Activated CD4-positive, alpha-beta T cell treated with anti-CD3 and anti-CD28 coated beads, Interleukin-2, Interleukin-4, amounts not matched to agents 100 ng/mL and 50 ng/mL, durations not matched to agents 16 hours and 8 hours (primary cell): ENCODE measurements around the gene TH.

Source experiments
- DNase-seq: peaks from one replicate; pipeline ENCODE4 v3.0.0-alpha.2; 2020; ENCODE audit warnings: low spot score

The TH gene

DNA sequence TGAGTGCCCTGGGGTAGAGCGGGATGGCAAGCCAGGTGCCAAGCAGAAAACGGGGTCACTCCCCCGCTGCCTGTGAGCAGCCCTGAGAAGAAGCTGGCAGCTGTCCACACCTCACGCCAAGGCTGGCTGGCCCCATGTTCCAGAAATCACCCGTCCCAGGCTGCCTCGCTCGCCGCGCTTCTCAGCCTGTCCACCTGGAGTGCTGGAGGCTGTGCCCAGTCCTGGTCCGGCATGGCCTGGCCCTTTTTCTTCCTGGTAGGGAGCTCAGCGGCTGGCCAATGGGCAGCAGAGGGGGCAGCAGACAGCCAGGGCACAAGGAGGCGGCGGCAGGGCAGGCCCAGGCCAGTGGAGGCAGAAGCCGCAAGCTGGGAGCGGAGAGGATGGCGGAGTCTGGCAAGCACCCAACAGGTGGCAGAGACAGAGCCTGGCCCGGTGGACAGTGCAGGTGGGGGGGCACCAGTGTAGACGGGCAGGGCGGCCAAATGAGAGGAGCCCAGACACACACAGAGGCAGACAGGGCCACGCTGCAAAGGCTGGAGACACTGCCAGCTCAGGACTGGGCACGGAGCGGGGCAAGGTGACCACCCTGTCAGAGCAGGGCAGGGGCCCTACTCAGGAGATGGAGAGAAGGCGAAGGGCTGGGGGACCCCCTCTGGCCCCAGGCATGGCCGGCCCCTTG is 37.2 kb upstream of the TH start:
- no peak for DNase-seq

DNA sequence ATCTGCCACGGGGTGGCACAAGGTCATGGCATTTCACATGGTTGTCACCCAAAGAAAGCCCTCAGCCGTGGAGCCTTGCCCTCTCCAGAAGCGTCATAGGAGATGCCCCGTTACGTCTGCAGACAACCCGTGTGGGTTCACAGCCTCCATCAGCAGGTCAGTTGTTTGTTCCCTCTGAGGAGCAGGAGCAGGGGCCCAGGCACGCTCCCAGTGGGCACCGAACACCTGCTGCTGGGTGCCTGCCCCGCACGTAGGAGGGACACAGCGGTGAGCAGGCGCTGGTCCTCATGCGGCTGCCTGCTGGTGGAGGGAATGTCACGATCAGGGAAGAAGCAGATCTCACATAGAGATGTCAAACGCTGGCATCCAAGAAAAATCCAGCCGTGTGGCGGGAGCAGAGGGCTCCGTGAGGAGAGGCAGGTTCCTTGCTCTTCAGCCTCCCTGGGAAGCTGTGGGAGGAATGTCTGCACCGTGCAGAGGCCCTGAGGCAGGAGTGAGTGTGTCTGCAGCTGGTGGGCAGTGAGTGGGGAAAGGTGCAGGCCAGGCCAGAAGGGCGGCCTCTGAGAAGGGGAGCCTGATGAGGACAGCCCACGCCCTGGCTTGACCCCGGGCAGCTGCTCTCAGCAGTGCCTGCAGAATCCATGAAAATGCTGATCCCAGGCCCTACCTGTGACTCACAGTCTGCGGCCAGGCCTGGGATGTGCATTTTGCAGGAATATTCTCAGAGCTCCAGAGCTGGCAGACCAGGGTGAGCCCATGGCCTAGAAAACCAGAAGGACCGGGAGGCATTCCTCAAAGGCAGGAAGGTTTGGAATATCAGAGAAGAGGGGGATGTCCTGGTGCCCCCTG is 36.4 kb upstream of the TH start:
- no peak for DNase-seq

- no peak for DNase-seq
These were observed 35.6 kb upstream of the TH start for GRCh38 chr11:2207212-2207611.

DNA sequence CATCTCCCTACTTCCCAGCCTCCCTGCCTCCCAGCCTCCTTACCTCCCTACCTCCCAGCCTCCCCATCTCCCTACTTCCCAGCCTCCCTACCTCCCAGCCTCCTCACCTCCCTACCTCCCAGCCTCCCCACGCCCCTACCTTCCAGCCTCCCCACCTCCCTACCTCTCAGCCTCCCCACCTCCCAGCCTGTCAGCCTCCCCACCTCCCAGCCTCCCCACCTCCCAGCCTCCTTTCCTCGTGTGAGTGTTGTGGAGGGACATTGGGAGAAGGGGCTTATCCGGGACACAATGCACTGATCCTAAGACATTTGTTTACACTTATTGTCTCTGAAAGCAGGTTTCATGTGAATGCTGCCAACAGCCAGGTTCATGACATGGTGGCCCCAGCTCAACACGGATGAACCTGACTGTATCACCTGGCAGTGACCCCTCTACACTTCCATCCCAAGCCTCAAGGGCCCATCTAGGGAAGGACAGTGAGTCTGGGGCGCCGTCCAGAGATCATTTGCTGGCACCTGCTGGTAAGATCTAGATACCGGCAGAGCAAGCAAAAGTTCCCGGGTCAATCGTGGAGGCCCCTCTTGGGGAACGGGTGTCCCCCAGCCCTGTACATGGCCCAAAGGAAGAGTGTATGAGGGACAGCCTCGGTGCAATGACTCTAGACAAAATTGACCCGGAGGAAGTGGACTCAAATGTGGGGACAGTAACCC is 34.5 kb upstream of the TH start:
- no peak for DNase-seq

DNA sequence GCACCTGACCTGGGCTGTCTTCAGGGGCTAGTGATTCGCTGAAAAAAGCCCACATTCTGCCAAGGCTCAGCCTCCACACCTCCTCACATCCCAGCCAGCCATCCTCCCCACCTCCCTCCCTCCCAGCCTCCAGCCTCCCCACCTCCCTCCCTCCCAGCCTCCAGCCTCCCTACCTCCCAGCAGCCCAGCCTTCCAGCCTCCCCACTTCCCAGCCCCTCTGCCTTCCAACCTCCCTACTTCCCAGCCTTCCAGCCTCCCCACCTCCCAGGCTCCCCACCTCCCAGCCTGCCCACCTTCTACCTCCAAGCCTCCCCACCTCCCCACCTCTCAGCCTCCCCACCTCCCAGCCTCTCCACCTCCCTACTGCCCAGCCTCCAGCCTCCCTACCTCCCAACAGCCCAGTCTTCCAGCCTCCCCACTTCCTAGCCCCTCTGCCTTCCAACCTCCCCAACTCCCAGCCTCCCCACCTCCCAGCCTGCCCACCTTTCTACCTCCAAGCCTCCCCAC is 33.7 kb upstream of the TH start:
- DNase-seq = no peak

- no peak for DNase-seq
These were observed 33.0 kb upstream of the TH start for GRCh38 chr11:2204361-2205213.

GRCh38 chr11:2203440-2204259 is 32.0 kb upstream of the TH start:
- DNase-seq = no peak

GRCh38 chr11:2202900-2203439 is 31.4 kb upstream of the TH start:
- no peak for DNase-seq

DNA sequence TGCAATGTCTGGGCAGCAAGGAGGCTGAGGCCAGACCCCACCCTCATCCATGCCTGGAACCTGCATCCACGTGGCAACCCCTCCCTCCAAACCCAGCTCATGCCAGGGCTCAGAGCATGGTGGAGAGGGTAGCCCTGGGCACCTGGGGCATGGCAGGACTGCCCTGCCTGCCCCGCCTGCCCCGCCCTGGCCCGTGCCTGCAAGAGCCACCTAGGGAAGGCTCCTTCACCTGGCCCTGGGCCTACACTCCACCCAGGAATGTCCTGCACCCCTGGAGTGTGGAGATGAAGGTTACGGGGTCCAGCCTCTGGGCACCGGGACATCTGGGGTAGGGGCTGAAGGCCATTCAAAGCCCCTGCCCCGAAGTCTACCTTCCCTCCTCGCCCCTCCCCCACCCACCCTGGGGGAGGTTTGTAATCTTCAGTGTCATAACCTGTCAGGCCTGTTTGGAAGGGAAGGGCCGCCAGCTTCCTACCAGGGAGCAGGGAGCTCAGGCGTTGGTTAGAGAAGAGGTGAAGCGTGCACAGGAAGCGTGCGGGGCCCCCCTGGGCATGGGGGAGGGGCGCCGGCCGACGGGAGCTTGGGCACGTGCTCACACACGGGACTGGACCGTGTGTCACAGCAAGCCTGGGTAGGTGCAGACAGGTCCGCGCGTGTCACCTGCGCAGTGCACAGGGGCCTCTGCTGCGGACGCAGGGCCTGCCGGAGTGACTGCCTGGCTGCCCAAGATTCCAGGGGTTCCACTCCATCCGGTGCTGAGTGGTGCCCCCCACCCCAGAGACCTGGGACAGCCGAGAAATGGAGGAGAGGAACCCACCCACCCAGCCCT is 30.7 kb upstream of the TH start:
- DNase-seq = no peak

DNA sequence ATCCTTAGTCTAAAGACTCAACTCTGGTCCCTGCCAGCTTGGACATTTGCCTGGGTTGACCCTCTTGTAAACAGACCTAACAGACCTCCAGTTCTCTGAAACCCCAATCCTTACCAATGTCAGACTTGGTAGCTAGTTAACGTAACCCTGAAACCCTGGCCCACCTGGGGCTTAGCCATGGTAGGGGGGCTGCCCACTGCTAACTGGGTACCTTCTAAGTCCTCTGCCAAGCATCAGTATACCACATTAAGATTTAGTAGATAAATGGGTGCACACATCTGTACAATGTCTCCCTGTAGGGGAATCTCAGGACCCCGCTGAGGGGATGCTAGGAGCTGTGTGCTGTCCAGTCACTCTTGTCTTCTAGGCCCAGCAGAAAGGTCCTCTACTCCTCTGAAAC is 29.9 kb upstream of the TH start:
- no peak for DNase-seq

- DNase-seq = no peak
These were observed 29.4 kb upstream of the TH start for GRCh38 chr11:2200957-2201519.

DNA sequence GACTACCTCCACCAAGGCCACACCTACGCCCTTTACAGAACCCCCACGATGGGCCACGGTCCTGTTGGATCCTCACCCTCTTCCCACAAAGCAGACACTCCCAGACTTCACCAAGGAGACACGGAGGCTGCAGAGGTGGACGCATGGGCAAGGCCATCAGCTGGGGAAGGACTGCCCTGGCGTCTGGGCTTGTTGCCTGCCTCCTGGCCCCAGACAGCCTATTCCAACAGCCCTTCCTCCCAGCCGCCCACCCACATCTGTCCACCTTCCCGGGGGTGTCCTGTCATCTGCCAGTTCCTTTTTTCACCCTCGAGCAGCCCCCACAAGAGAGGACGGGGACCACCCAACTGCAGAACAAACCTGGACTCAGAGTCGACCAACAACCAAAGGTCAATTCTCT is 28.9 kb upstream of the TH start:
- DNase-seq = no peak

GRCh38 chr11:2199466-2200341 is 28.1 kb upstream of the TH start:
- no peak for DNase-seq

- DNase-seq = no peak
These were observed 27.2 kb upstream of the TH start for GRCh38 chr11:2198621-2199365.

DNA sequence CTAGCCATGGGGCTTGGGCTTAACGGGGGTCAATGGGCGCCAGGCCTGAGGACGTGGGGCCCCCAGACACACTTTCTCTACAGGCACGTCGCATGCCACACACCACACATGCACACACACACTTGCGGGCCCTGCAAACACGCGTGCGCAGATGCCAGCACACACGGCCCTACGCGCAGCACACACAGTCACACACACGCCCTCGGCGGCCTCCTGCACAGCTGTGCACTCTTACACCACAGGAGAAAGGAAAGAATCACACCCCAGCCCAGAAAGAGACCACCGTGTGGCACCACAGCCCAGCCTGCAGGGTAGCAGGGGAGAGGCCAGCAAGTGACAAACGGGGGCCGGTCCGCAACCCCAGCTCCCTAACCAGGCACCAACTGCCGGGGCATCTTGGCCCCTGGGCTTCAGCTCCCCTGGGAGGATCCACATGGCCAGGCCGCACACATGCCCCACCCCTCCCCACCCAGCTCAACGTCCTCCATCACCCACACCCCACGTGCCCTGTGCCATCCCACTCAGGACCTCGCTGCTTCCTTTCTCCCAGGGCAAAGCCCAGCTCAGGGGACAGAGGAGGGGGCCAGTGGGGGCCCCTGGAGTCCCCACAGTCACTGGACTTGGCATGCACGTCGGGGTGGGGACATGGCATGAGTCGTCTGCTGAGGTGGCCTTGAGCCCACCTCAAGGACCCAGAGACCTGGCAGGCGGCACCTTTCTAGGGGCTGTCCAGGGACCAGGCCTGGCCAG is 26.3 kb upstream of the TH start:
- DNase-seq = no peak

DNA sequence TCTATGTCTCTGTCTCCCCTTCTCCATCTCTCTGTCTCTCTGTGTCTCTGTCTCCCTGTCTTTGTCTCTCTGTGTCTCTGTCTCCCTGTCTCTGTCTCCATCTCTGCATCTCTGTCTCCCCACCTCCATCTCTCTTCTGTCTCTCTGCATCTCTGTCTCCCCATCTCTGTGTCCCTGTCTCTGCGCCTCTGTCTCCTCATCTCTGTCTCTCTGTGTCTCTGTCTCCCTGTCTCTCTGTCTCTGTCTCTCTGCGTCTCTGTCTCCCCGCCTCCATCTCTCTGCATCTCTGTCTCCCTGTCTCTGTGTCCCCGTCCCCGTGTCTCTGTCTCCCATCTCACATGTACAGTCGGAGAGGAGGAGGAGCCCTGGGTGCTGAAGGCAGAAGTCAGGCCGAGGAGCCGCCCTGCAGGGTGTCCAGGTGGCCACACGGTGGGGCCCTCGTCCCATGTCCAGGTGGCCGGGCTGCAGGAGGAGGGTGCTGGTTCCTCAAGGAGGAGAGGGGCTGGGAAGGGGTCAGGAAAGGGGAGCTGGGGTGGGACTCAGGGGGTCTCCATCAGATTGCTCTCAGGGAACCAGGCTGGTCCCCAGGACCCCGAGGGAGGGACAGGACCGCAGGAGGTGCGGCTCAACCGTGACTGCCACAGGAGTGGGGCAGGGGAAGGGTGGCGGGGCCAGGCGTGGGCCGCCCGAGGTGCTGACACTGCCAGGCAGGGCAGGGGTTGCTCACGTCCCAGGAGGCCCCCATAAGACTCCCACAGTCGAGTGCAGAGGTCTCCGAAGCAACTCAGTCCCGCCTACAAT is 25.6 kb upstream of the TH start:
- DNase-seq = peak; percentile 62
